ENCODE data around the gene GPRIN1. TPM values are rescaled to one million over a fixed set of nuclear protein-coding genes. Genes with fewer than 3 reads are reported as not detected.

Gene GPRIN1
- total RNA-seq, 1 experiment from 2014 or later, result 8.5 TPM

GRCh38 chr5:176560364-176560763, 49.6 kb downstream of the GPRIN1 start (continued):
- TF ChIP-seq E2F4 (CRISPR knock-in tag; IDR thresholded peaks at IDR 0.05; ENCODE audit: borderline replicate concordance, low read depth), result no peak

GRCh38 chr5:176559683-176560082, 50.3 kb downstream of the GPRIN1 start:
- Mint-ChIP-seq H3K27me3 (ENCODE audit: low read depth) (no peaks in the 10 kb centered on the region), H3K4me3 (no peak overlapping the region), H3K36me3 (no peaks in the 10 kb centered on the region), H3K9me3 (no peaks in the 10 kb centered on the region), H3K4me1 (peaks cover 9% of the 10 kb centered on the region), H3K27ac (no peak overlapping the region)
- ChIA-PET POLR2A (no interaction called here), CTCF (no interaction called here)
- DNase-seq (ENCODE audit: low spot score), result no peak
- ATAC-seq, result peak; percentile 66
- TF ChIP-seq ATF6 (CRISPR knock-in tag; IDR thresholded peaks at IDR 0.05) (no peak), ZNF512 (CRISPR knock-in tag; IDR thresholded peaks at IDR 0.05; ENCODE audit: borderline replicate concordance) (no peak), PRDM15 (CRISPR knock-in tag; IDR thresholded peaks at IDR 0.05) (no peak), IRF2 (CRISPR knock-in tag; IDR thresholded peaks at IDR 0.05; ENCODE audit: borderline replicate concordance, low read depth) (no peak), TCF7 (CRISPR knock-in tag; IDR thresholded peaks at IDR 0.05; ENCODE audit: low read depth) (no peak), E2F1 (CRISPR knock-in tag; IDR thresholded peaks at IDR 0.05) (no peak)

- no peaks in the 10 kb centered on the region for H3K36me3 Mint-ChIP-seq
Measured at GRCh38 chr5:176557846-176558245, 52.1 kb downstream of the GPRIN1 start.

More at GRCh38 chr5:176557846-176558245, 52.1 kb downstream of the GPRIN1 start:
- no peak overlapping the region for H3K4me3 Mint-ChIP-seq
- no peaks in the 10 kb centered on the region for H3K9me3 Mint-ChIP-seq
- ChIA-PET POLR2A (interaction anchor here (0.7 kb wide), 1 partner anchor 38 kb away, joined by 3 read pairs; no protein-coding TSS in a partner anchor), CTCF (no interaction called here)
- peaks cover 21% of the 10 kb centered on the region for H3K4me1 Mint-ChIP-seq
- TF ChIP-seq FOXK1 (CRISPR knock-in tag; IDR thresholded peaks at IDR 0.05), result no peak
- TF ChIP-seq ZNF219 (CRISPR knock-in tag; IDR thresholded peaks at IDR 0.05; ENCODE audit: borderline replicate concordance), result no peak
- TF ChIP-seq ZBTB21 (CRISPR knock-in tag; IDR thresholded peaks at IDR 0.05; ENCODE audit: borderline replicate concordance), result no peak
- TF ChIP-seq RORB (CRISPR knock-in tag; IDR thresholded peaks at IDR 0.05), result no peak
- no peak for TF ChIP-seq NFE2L1 (CRISPR knock-in tag; IDR thresholded peaks at IDR 0.05)
- no peak for TF ChIP-seq CBFB (CRISPR knock-in tag; IDR thresholded peaks at IDR 0.05; ENCODE audit: low read depth)
- TF ChIP-seq FOXJ3 (CRISPR knock-in tag; IDR thresholded peaks at IDR 0.05; ENCODE audit: borderline replicate concordance), result no peak
- TF ChIP-seq ERG (CRISPR knock-in tag; IDR thresholded peaks at IDR 0.05), result no peak
- no peak for TF ChIP-seq NR1H2 (CRISPR knock-in tag; IDR thresholded peaks at IDR 0.05)
- TF ChIP-seq E2F5 (CRISPR knock-in tag; IDR thresholded peaks at IDR 0.05), result no peak
- H3K27me3 Mint-ChIP-seq (ENCODE audit: low read depth), result no peaks in the 10 kb centered on the region; the same call in none of the 2 replicates
- ATAC-seq (no peak), DNase-seq (ENCODE audit: low spot score) (no peak)
- H3K27ac Mint-ChIP-seq, result no peak overlapping the region

All from WTC11 (cell line).